Measurements from ENCODE around the gene NFATC2.

Gene NFATC2

DNA sequence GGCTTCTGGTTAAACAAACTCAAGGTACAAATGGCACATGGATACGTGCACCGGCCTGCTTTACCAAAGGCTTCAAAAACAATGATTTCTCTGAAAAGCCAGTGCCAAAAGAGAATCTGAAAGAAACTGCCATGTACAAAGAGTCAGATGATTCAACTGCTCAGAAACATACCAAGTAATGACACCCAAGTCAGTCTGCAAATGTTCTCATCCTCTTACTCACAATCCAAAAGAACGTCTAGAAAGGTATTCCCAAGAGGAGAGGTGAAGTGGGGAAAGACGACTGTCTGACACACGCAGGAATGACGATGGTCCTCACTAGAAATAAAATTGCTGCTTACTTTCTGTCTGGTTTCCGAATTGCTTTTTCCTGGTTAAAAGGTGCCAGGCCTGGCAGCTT is 52.9 kb downstream of the NFATC2 start:
- POLR2A ChIA-PET, result no interaction called here
- DNase-seq (ENCODE audit: extremely low spot score), result no peak
- CTCF ChIA-PET, result no interaction called here

DNA sequence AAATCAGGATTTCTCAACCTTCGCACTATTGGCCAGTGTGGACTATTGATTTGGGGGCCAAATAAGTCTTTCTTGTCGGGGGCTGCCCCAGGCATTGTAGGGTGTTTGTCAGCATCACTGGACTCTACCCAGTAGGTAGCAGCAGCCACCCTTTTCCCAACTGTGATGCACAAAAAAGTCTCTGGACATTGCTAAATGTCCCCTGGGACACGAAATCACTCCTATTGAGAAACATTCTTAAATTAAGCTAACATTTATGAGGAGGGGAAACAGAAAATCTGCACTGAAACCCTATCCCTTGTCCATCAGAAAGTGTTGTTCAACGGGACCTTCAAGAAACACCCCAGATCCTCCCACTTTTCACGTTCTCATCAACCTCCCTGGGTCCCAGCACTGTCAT is 54.2 kb downstream of the NFATC2 start:
- ChIA-PET POLR2A (no interaction called here), CTCF (no interaction called here)
- DNase-seq (ENCODE audit: extremely low spot score), result no peak

More for the DNA sequence above, 52.9 kb downstream of the NFATC2 start:
- no peak for TF ChIP-seq LEF1 (IDR thresholded peaks at IDR 0.05; ENCODE audit: borderline replicate concordance)
- no peak for TF ChIP-seq L3MBTL2 (conservative IDR thresholded peaks at IDR 0.05)
- TF ChIP-seq SUZ12 (IDR thresholded peaks at IDR 0.05), result no peak
- TF ChIP-seq, protein P1, sequence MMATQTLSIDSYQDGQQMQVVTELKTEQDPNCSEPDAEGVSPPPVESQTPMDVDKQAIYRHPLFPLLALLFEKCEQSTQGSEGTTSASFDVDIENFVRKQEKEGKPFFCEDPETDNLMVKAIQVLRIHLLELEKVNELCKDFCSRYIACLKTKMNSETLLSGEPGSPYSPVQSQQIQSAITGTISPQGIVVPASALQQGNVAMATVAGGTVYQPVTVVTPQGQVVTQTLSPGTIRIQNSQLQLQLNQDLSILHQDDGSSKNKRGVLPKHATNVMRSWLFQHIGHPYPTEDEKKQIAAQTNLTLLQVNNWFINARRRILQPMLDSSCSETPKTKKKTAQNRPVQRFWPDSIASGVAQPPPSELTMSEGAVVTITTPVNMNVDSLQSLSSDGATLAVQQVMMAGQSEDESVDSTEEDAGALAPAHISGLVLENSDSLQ (IDR thresholded peaks at IDR 0.05), result no peak
- no peak for TF ChIP-seq FOXA1 (IDR thresholded peaks at IDR 0.05)
- TF ChIP-seq ELF4 (IDR thresholded peaks at IDR 0.05), result no peak
- TF ChIP-seq FOXM1 (IDR thresholded peaks at IDR 0.05; ENCODE audit: borderline replicate concordance), result no peak
- no peak for TF ChIP-seq FOXK2 (IDR thresholded peaks at IDR 0.05)
- TF ChIP-seq HDGF (IDR thresholded peaks at IDR 0.05; ENCODE audit: borderline replicate concordance), result no peak
- TF ChIP-seq TARDBP (IDR thresholded peaks at IDR 0.05), result no peak
- TF ChIP-seq ZNF384 (IDR thresholded peaks at IDR 0.05), result no peak
- TF ChIP-seq ARNT (IDR thresholded peaks at IDR 0.05), result no peak
- no peak for TF ChIP-seq SP1 (IDR thresholded peaks at IDR 0.05)
- TF ChIP-seq NFRKB (IDR thresholded peaks at IDR 0.05), result no peak
- TF ChIP-seq CTBP1 (IDR thresholded peaks at IDR 0.05; ENCODE audit: borderline replicate concordance), result no peak
- no peak for TF ChIP-seq BHLHE40 (IDR thresholded peaks at IDR 0.05; ENCODE audit: borderline replicate concordance)

GRCh38 chr20:51487565-51488268 is 54.8 kb downstream of the NFATC2 start:
- ChIA-PET POLR2A (no interaction called here), CTCF (interaction anchor here (0.6 kb wide), 1 partner anchor 102 kb away, joined by 3 read pairs; no protein-coding TSS in a partner anchor)
- TF ChIP-seq LEF1 (IDR thresholded peaks at IDR 0.05; ENCODE audit: borderline replicate concordance) (no peak), NFRKB (IDR thresholded peaks at IDR 0.05) (no peak), ARNT (IDR thresholded peaks at IDR 0.05) (no peak), BHLHE40 (IDR thresholded peaks at IDR 0.05; ENCODE audit: borderline replicate concordance) (no peak), TARDBP (IDR thresholded peaks at IDR 0.05) (no peak), ZNF384 (IDR thresholded peaks at IDR 0.05) (no peak), FOXA1 (IDR thresholded peaks at IDR 0.05) (no peak), CTBP1 (IDR thresholded peaks at IDR 0.05; ENCODE audit: borderline replicate concordance) (no peak), SUZ12 (IDR thresholded peaks at IDR 0.05) (no peak), FOXM1 (IDR thresholded peaks at IDR 0.05; ENCODE audit: borderline replicate concordance) (no peak), SP1 (IDR thresholded peaks at IDR 0.05) (no peak), FOXK2 (IDR thresholded peaks at IDR 0.05) (no peak), ELF4 (IDR thresholded peaks at IDR 0.05) (no peak)
- TF ChIP-seq, protein P1 (IDR thresholded peaks at IDR 0.05), result no peak
- DNase-seq (ENCODE audit: extremely low spot score), result peak; percentile 21

More for the DNA sequence above, 54.2 kb downstream of the NFATC2 start:
- TF ChIP-seq SUZ12 (IDR thresholded peaks at IDR 0.05) (no peak), FOXK2 (IDR thresholded peaks at IDR 0.05) (no peak), TARDBP (IDR thresholded peaks at IDR 0.05) (no peak), ELF4 (IDR thresholded peaks at IDR 0.05) (no peak), FOXM1 (IDR thresholded peaks at IDR 0.05; ENCODE audit: borderline replicate concordance) (no peak), LEF1 (IDR thresholded peaks at IDR 0.05; ENCODE audit: borderline replicate concordance) (no peak), BHLHE40 (IDR thresholded peaks at IDR 0.05; ENCODE audit: borderline replicate concordance) (no peak)
- TF ChIP-seq, protein P1 (IDR thresholded peaks at IDR 0.05), result no peak

DNA sequence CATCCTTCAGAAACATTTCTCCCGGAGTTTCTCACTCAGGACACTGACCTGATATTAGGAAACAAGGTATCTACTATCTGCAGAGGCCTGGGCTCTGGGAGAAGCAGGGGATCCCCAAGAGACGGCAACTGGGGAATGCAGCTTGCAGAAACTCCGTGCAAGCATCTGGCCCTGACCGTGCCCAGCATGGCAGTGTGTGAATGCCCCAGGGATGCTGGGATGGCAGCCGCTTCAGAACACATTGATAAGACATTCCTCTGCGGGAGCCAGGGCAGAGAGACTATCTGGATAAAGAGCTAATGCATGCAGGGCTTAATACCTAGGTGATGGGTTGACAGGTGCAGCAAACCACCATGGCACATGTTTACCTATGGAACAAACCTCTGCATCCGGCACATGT is 55.4 kb downstream of the NFATC2 start:
- ChIA-PET CTCF (interaction anchor here (0.6 kb wide), 1 partner anchor 101 kb away, joined by 3 read pairs; no protein-coding TSS in a partner anchor), POLR2A (no interaction called here)
- TF ChIP-seq FOXA1 (IDR thresholded peaks at IDR 0.05) (no peak), NFRKB (IDR thresholded peaks at IDR 0.05) (no peak), FOXK2 (IDR thresholded peaks at IDR 0.05) (no peak), ELF4 (IDR thresholded peaks at IDR 0.05) (no peak)
- DNase-seq (ENCODE audit: extremely low spot score), result no peak

DNA sequence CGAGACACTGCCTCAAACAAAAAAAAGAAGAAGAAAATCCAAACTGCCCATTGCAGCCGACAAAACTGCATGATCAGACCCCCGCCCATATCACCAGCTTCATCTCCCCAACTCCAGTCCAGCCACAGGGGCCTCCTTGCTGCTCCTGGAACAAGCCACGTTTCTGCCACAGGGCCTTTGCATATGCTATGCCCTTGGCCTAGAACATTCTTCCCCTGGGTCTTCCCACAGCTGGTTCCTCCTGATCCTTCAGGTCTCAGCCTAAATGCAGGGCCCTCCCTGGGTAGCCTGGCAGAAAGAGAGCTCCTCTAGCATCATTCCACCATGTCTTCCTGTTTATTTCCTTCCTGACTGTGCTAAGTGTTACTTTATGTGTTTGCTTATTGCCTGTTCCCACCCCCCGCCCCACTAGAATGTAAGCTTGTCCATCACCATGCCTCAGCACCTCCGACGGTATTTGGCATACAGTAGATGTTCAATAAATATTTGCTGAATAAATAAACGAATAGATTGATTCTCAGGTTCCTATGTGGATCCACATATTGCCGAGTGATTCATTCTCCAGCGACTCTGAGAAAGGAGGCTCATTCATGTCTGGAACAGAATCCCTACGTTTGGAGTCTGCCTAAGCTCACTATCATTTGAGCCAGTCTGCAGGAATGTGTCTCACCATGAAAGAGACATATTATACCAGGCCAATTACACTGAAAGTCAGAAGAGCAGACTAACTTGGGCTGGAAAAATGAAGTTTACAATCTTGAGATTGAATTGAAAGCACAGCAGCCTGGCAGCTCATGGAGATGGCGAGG is 56.1 kb downstream of the NFATC2 start:
- CTCF ChIA-PET, result no interaction called here
- POLR2A ChIA-PET, result no interaction called here
- DNase-seq (ENCODE audit: extremely low spot score), result no peak
- TF ChIP-seq ZNF384 (IDR thresholded peaks at IDR 0.05) (no peak), BHLHE40 (IDR thresholded peaks at IDR 0.05; ENCODE audit: borderline replicate concordance) (no peak), FOXM1 (IDR thresholded peaks at IDR 0.05; ENCODE audit: borderline replicate concordance) (no peak), ELF4 (IDR thresholded peaks at IDR 0.05) (no peak), LEF1 (IDR thresholded peaks at IDR 0.05; ENCODE audit: borderline replicate concordance) (no peak), TARDBP (IDR thresholded peaks at IDR 0.05) (no peak), NFRKB (IDR thresholded peaks at IDR 0.05) (no peak), SUZ12 (IDR thresholded peaks at IDR 0.05) (no peak), SP1 (IDR thresholded peaks at IDR 0.05) (no peak), ARNT (IDR thresholded peaks at IDR 0.05) (no peak)

- POLR2A ChIA-PET, result no interaction called here
Measured at GRCh38 chr20:51484831-51485230, 57.7 kb downstream of the NFATC2 start.

More at GRCh38 chr20:51484831-51485230, 57.7 kb downstream of the NFATC2 start:
- TF ChIP-seq FOXM1 (IDR thresholded peaks at IDR 0.05; ENCODE audit: borderline replicate concordance) (no peak), TARDBP (IDR thresholded peaks at IDR 0.05) (no peak), NFRKB (IDR thresholded peaks at IDR 0.05) (no peak), FOXK2 (IDR thresholded peaks at IDR 0.05) (no peak), LEF1 (IDR thresholded peaks at IDR 0.05; ENCODE audit: borderline replicate concordance) (no peak), ELF4 (IDR thresholded peaks at IDR 0.05) (no peak), SP1 (IDR thresholded peaks at IDR 0.05) (no peak), L3MBTL2 (conservative IDR thresholded peaks at IDR 0.05) (no peak), BHLHE40 (IDR thresholded peaks at IDR 0.05; ENCODE audit: borderline replicate concordance) (no peak), ZNF384 (IDR thresholded peaks at IDR 0.05) (no peak), FOXA1 (IDR thresholded peaks at IDR 0.05) (no peak), CTBP1 (IDR thresholded peaks at IDR 0.05; ENCODE audit: borderline replicate concordance) (no peak), HDGF (IDR thresholded peaks at IDR 0.05; ENCODE audit: borderline replicate concordance) (no peak), SUZ12 (IDR thresholded peaks at IDR 0.05) (no peak), ARNT (IDR thresholded peaks at IDR 0.05) (no peak)
- TF ChIP-seq, protein P1 (IDR thresholded peaks at IDR 0.05), result no peak
- CTCF ChIA-PET, result no interaction called here
- DNase-seq (ENCODE audit: extremely low spot score), result no peak
